HG03565 (cell line): ENCODE data around the gene SPAG8.

Experiments
- ATAC-seq: cut with Tn5 transposase; IDR thresholded peaks from one replicate; pipeline ENCODE4 v1.9.1; 2021; ENCODE audit warnings: mild to moderate bottlenecking, moderate library complexity; ENCODE audit not compliant: unreplicated experiment

SPAG8 gene

DNA sequence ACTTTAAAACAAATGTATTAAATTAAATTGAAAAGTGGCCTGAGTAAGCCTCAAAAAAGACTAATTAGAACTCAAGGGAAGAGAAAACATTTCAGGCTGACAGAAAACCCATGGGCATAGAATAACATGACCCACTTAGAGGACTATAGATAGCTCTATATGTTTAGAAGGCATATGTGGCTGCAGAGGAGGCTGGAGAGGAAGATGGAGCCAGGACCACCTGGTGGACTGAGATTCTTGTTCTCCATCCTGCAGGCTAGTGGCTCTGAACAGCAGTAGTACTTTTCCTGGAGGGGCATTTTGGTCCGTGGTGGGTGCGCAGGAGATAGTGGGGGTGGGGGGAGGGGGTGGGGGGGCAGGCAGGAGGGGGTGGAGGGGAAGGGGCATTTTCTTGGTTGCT is 31.0 kb downstream of the SPAG8 start:
- ATAC-seq, result no peak

- ATAC-seq, result no peak
Measured at GRCh38 chr9:35778496-35778895, 33.6 kb downstream of the SPAG8 start.

- ATAC-seq, result no peak
Measured at GRCh38 chr9:35776018-35776417, 36.0 kb downstream of the SPAG8 start.

DNA sequence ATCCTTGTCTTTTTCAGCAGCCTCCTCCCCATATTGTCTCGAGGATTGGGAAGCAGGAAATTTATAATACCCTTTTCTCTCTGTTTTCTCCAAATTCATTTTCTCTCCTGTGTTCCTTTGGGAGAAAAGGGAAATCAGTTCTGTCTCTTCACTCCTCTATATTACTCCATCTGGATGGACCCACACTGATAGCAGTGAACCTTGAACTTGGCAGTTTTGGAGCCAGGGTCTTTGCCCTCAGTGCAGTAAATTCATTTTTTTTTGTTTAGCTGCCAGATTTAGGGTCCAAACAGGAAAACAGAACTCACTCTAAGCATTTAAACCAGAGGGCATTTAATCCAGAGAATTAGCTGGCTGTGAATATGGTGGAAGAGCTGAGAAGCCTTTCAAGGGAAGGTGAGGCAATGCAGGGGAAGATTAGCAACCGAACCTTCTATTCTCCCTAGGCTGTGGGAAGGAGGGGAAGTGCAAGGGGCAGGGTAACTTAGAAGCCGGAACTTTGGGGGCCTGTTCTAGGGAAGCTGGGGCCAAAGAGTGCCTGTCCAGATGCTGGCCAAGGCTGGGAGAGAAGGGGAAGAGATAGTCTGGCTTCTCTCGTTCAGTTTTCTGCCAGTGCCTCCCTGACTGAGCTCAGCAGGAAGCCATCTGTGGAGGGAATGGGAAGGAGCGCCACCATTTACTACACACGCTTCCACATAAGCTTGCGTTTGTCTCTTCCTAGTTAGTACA is 37.0 kb downstream of the SPAG8 start:
- no peak for ATAC-seq

GRCh38 chr9:35771943-35772342 is 40.1 kb downstream of the SPAG8 start:
- ATAC-seq, result no peak

- no peak for ATAC-seq
Measured at GRCh38 chr9:35771534-35771933, 40.5 kb downstream of the SPAG8 start.

DNA sequence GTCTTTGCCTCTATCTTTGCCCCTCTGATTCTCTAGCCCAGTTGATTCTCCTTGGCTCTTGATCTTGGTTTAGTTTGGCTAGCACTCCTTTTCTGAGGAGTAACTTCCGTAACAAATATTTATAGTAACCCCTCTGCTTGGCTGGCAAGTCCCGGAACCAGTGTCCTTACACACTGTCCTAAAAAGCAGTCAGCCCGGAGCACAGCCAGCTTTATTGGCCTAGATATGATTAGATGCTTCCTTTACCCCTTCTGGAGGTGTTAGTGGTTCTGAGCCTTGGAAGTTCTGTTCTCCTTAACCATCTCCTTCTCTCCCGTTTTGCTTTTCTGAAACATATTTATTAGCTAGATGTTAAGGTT is 41.0 kb downstream of the SPAG8 start:
- ATAC-seq, result no peak

DNA sequence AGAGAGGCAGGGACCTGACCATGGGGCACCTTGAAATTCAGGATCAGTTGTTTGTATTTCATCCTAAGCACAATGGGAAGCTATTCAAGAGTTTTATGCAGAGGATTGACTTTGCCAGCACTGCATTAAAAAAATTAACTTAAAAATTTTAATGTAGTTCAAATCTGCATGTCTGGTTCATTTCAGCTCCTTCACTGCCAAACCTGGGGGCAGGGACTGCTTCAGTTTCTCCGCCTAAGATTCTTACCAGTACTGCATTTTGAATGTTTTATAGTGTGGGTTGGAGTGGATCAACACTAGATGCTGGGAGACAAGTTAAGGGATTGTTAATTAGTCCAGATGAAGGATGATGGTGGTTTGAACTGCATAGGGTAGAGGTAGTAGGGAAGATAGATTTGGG is 42.3 kb downstream of the SPAG8 start:
- ATAC-seq, result no peak

GRCh38 chr9:35767458-35767857 is 44.6 kb downstream of the SPAG8 start:
- ATAC-seq, result no peak

- ATAC-seq, result no peak
Measured at GRCh38 chr9:35766997-35767396, 45.1 kb downstream of the SPAG8 start.

DNA sequence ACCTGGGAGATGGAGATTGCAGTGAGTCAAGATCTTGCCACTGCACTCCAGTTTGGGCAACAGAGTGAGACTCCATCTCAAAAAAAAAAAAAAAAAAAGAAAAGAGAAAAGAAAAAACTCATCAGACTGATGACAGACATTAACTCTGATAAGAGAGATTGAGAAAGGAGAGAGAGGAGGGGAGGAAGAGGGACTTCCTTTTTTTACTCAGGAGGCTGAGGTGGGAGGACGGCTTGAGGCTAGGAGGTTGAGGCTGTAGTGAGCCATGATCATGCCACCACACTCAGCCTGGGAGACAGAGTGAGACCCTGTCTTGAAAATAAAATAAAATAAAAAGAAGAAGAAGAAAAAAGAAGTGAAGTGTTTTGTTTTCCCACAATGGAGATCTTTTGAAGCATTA is 48.3 kb downstream of the SPAG8 start:
- no peak for ATAC-seq

- no peak for ATAC-seq
Measured at GRCh38 chr9:35763181-35763580, 48.9 kb downstream of the SPAG8 start.

GRCh38 chr9:35760651-35761050 is 51.4 kb downstream of the SPAG8 start:
- no peak for ATAC-seq

GRCh38 chr9:35759795-35760194 is 52.3 kb downstream of the SPAG8 start:
- ATAC-seq, result no peak
